ENCODE measurements around the gene UXS1.

UXS1 gene

DNA sequence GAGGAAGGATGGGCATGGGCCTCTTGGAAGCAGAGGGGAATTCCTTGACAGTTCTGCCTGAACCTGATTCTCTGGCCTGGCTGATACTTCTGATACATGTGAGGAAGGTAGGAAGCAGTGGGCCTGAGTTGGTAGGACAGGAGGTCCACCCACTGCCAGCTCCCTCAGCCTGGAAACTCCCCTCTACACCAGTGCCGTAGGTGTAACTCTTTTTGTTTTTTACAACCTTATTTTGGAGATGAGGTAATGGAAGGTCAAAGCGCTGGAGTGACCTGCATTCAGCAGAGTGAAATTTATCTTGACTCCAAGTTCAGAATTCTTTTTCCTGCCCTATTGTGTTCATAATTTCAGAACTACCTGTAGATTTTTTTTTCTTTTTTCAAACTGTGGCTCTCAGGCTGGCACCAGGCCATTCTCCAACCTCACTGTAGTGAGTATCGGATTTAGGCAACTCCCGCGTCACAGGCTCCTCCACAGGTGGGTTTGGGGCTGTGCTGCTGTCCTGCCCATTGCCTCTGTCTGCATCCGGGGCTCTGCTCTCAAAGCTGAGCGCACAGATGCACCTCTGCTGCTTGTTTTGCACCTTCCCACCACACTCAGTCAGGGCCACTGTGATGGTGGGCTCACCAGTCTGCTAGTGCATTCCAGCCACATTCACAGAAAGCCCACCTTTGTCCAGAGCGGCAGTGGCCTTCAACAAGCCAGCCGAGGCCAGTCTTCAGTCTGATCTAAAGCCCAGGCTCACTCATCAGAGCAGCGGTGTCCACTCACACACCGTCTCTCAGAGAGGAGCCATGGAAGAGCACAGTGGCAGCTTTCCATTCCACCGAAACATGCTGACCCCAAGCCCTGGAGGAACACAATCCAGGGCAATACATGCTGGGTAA is 87.2 kb downstream of the UXS1 start:
- DNase-seq = no peak

DNA sequence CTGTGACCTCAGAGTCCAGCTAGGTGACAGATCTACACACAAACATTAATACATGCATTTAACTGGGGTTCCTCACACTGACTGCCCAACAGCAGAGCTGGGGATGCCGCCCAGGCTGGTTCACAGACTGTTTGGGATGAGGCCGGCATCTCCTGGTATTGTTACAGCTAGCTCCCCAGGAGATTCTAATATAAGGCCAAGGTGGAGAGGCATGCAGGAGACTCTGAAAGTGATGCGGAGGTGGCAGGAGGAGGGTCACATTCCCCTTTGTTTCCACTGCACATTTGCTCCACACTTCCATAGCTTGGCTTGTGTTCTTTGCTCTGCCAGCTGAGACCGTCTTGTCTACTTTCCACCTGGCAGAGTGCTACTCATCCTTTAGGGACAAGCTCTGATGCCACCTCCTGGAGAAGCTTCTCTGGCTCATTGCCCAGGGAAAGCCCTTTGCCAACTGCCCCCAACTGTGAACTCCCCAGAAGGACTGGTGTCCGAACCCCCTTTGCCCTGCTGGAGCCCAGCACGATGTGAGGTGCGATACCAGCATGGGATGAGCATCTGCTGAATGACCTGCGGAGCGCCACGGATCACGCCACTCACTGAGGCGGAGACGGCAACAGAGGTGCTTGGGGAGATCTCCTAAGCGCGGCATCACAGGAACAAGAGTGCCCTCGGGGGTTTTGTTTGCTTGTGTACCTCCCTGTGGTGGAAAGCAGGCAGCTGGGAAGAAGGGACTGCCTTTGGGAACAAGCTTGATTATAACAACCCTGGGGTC is 88.8 kb downstream of the UXS1 start:
- no peak for DNase-seq

- DNase-seq = peak; percentile 58
Observed at GRCh38 chr2:106104332-106105062, 89.6 kb downstream of the UXS1 start.

DNA sequence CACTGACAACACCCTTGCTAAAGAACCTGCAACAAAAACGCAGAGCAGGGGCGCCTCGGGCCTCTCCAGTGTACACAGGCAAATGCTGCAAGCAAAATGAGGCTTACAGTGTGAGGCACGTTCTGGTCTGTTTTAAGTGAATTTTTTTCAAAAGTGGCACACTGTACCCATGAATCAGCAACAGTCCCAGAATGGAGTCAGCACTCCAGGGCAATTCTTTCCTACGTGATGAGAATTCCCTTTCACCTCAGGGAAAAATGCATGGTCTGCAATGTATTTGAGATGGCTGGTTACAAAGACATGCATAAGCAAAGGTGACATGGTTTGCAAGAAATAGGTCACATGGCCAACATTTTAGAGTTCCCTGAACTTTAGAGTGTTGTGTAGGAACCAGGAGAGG is 94.4 kb downstream of the UXS1 start:
- DNase-seq = no peak

GRCh38 chr2:106098664-106099063 is 95.4 kb downstream of the UXS1 start:
- DNase-seq = no peak

- DNase-seq = peak; percentile 40
Observed at GRCh38 chr2:106098081-106098480, 96.0 kb downstream of the UXS1 start.

- DNase-seq = no peak
Observed at GRCh38 chr2:106097038-106098000, 96.8 kb downstream of the UXS1 start.

DNA sequence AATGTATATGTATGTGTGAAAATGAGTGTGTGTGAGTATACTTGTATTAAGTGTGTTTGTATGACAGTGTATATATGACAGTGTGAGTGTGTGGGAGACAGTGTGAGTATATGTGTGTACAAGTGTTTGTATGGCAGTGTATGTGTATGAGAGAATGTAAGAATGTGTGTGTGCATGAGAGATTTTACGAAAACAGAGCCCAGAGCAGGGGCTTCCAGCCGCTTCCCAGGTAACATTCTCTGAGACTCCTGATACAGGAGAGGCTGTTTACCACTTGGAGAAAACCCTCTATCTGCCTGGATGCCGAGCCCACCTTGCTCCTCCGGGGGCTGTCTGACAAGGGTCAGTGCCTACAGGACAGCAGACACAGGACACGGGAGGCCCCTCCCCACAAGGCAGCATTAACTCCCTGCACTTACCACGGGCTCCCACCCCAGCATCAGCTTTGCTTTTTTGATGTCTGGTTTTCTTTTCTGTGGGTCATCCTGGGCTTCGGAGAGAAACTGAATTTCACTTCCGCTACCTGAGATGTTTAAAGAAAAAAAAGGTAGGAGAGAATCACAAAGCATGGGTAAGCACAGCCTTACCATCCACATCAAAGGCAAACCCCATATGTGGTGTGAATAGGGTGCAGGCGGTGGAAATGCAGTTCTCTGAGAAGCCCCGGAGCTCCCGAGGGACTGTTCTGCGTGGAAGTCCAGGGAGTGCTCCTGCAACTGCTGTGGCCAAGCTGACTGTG is 97.6 kb downstream of the UXS1 start:
- no peak for DNase-seq

- peak; percentile 75 for DNase-seq
Observed at GRCh38 chr2:106095478-106096298, 98.4 kb downstream of the UXS1 start.

- DNase-seq = peak; percentile 39
Observed at GRCh38 chr2:106094131-106094841, 99.8 kb downstream of the UXS1 start.

DNA sequence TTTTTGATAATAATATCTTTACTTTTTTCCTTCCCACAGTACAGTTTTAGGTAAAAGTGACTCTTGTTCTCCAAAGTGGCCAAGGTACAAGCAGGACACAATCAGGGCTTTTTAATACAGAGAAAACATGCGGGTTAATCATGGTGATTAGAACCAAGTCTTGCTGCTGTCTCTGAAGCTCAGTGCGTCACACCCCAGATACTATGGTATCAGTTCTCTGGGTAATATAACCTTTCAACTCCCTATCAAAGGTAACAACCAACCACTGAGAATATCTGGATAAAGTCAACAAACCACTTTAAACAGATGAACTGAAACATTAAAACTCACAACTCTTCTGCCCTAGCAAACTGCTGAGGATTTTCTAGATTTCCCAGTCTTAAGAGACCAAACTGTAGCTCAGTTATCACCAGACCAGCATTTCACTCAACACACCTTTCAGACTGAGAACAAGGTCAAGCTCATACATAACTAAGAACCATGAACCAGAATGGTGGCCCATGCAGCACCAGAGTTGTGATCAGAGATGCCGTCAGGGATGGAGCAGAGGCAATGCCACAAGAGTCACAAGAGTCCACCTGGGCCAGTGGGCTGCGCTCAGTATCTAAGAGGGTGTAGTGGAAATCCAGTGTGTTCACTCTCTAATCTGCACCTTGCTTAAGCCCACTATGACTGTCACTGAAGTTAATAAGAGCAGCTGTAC is 103.0 kb downstream of the UXS1 start:
- DNase-seq = no peak

GRCh38 chr2:106089611-106090010 is 104.5 kb downstream of the UXS1 start:
- no peak for DNase-seq

- peak; percentile 61 for DNase-seq
Observed at GRCh38 chr2:106085181-106085940, 108.7 kb downstream of the UXS1 start.

DNA sequence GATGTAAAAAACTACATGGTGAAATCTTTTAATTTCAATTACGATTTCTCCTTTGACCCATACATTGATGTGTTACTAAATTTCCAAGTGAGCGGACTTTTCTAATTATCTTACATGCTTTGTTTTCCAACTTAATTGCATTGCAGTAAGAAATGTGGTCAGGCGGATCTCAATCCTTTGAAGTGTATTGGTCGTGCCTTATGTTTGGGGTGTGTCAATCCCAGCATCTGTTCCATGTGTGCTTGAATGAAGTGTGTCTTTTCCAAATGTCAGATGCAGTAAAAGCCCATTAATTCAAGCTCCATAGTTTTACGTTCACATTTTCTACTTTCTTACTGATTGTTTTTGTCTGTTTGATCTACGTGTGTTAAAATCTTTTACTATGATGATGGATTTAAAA is 113.1 kb downstream of the UXS1 start:
- no peak for DNase-seq

DNA sequence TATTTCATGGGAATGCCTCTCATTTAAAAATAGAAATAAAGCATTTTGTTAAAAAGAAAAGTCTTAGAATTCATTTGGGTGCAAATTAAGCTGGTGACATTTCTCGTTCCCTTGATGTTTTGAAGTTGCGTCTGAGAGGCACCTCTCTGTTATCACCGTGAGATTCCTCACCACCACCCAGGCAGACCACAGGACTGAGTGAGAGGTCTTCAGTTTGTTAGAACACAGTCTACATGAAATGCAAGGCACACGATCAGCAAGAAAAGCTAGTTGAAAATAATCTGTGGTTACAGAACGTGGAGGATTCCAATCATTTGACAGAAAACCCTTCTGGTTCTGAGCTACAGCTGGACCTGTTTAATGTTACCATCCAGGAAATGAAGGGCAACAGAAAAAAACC is 116.0 kb downstream of the UXS1 start:
- DNase-seq = no peak

DNA sequence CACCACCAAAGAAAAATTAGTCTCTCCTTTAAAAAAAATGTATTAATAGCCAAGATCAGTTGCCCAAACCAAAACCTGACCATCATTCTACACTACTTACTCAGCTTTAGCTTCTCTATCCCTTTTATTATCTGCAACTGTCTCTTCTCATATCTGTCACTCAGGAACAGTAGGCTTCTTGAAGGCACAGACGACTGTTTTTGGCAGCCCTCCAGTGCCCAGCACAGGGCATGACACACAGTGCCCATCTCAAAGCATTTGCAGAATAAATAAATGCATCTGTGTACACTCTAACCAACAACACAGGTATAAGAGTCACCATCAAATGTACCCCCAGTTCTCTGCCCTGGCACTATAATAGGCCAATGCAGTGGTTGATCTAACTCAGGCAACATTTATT is 117.2 kb downstream of the UXS1 start:
- no peak for DNase-seq

DNA sequence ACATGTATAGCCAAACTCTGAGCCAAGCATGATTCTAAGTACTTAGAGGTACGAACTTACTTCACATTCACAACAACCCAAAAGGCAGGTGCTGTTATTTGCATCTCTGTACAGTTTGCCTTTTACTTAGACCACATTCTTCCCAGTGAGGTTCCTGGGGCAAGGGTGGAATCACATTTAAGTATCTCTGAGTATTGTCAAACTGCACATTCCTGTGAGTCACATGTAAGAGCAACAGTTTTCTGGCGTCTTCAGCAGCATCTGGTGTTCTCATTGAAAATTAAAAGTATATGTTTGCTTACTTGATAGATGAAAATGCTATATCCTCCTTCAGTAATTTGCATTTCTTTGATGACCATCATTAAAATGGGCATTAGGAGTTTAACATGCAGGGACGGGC is 119.1 kb downstream of the UXS1 start:
- DNase-seq = no peak

- no peak for DNase-seq
Observed at GRCh38 chr2:106073678-106074406, 120.3 kb downstream of the UXS1 start.
